HepG2 (cell line): Measurements from ENCODE around the gene ENTPD7. TPM values are rescaled to one million over a fixed set of nuclear protein-coding genes. Genes with fewer than 3 reads are reported as not detected.

Experiments used
- AFF4 ChIP-seq: sonication (generic); formaldehyde crosslinking; IDR thresholded peaks from 2 replicates; pipeline ENCODE4 v1.4.0; 2020; ENCODE audit warnings: missing genetic modification reagents
- AGO2 ChIP-seq: fragments of 200-400 bp; formaldehyde crosslinking; optimal IDR thresholded peaks from 2 replicates; pipeline ENCODE3; 2017; ENCODE audit warnings: mild to moderate bottlenecking, low read depth, low read length, moderate library complexity
- CSRNP1 ChIP-seq: sonication (generic); formaldehyde crosslinking; IDR thresholded peaks from 2 replicates; pipeline ENCODE4 v1.8.1; 2023; ENCODE audit warnings: mild to moderate bottlenecking, missing genetic modification reagents
- FOXC1 ChIP-seq: sonication (generic); formaldehyde crosslinking; IDR thresholded peaks from 2 replicates; pipeline ENCODE4 v1.8.0; 2022; ENCODE audit warnings: mild to moderate bottlenecking, missing genetic modification reagents, borderline replicate concordance
- HOXA7 ChIP-seq: sonication (generic); formaldehyde crosslinking; IDR thresholded peaks from 2 replicates; pipeline ENCODE4 v1.8.1; 2022; ENCODE audit warnings: mild to moderate bottlenecking, missing genetic modification reagents, moderate library complexity
- PHF8 ChIP-seq: sonication (generic); formaldehyde crosslinking; IDR thresholded peaks from 2 replicates; pipeline ENCODE4 v1.5.0; 2020; ENCODE audit warnings: missing genetic modification reagents
- YEATS4 ChIP-seq: sonication (generic); formaldehyde crosslinking; IDR thresholded peaks from 2 replicates; pipeline ENCODE4 v1.4.0; 2020; ENCODE audit warnings: missing genetic modification reagents, borderline replicate concordance
- ZFP36L2 ChIP-seq: sonication (generic); formaldehyde crosslinking; IDR thresholded peaks from 2 replicates; pipeline ENCODE4 v1.4.0; 2020; ENCODE audit warnings: missing genetic modification reagents
- ZNF430 ChIP-seq: sonication (generic); formaldehyde crosslinking; IDR thresholded peaks from 2 replicates; pipeline ENCODE4 v1.9.0; 2021; ENCODE audit warnings: mild to moderate bottlenecking, missing genetic modification reagents
- ZNF569 ChIP-seq: sonication (generic); formaldehyde crosslinking; IDR thresholded peaks from 2 replicates; pipeline ENCODE4 v1.5.0; 2020; ENCODE audit warnings: mild to moderate bottlenecking, missing genetic modification reagents, moderate library complexity, borderline replicate concordance
- ZNF572 ChIP-seq: sonication (generic); formaldehyde crosslinking; IDR thresholded peaks from 2 replicates; pipeline ENCODE4 v1.5.1; 2020; ENCODE audit warnings: mild to moderate bottlenecking, missing genetic modification reagents
- ZNF614 ChIP-seq: IDR thresholded peaks from 2 replicates; pipeline ENCODE4 v1.6.1; 2018; ENCODE audit warnings: missing biosample characterization, missing genetic modification reagents, inconsistent platforms, borderline replicate concordance
- ZNF737 ChIP-seq: sonication (generic); formaldehyde crosslinking; IDR thresholded peaks from 2 replicates; pipeline ENCODE4 v1.5.0; 2020; ENCODE audit warnings: missing genetic modification reagents, mild to moderate bottlenecking, borderline replicate concordance
- ZNF772 ChIP-seq: sonication (generic); formaldehyde crosslinking; IDR thresholded peaks from 2 replicates; pipeline ENCODE4 v1.5.0; 2020; ENCODE audit warnings: mild to moderate bottlenecking, missing genetic modification reagents
- ZNF800 ChIP-seq: sonication (generic); formaldehyde crosslinking; IDR thresholded peaks from 2 replicates; pipeline ENCODE4 v1.4.0; 2020; ENCODE audit warnings: missing genetic modification reagents
- ZSCAN25 ChIP-seq: sonication (generic); formaldehyde crosslinking; IDR thresholded peaks from 2 replicates; pipeline ENCODE4 v1.8.0; 2022; ENCODE audit warnings: mild to moderate bottlenecking, missing genetic modification reagents
- polyA plus RNA-seq, 8 experiments: library from polyadenylated mRNA; depleted of rRNA in 3 of 8; stranded (reverse) in 7 of 8; unstranded in 1 of 8; fragments of >200 nt; fragmentation: Illumina TruSeq in 4 of 8; extraction: Trizol in 4 of 8; gene quantifications; 2 replicates each; pipeline versions ENCODE4 v1.2.1 to v1.2.3, GENCODE V29; 2011 to 2016; ENCODE audit warnings: low read depth in 4 of 8, missing spikeins in 1 of 8, mixed read lengths in 1 of 8; ENCODE audit not compliant: insufficient read depth in 1 of 8
- total RNA-seq, 5 experiments: library from RNA; depleted of rRNA; stranded (reverse); fragments of >200 nt; fragmentation: Illumina TruSeq; extraction: Trizol; gene quantifications; 2 replicates each; pipeline ENCODE4 v1.2.3, GENCODE V29; 2016; ENCODE audit warnings: low read depth in 1 of 5
- TF ChIP-seq, protein P1 (sequence below): fragments of 450-650 bp; IDR thresholded peaks from 2 replicates; pipeline ENCODE4 v1.6.1; 2017
- TF ChIP-seq, protein P2 (sequence below): sonication (generic); formaldehyde crosslinking; IDR thresholded peaks from 2 replicates; pipeline ENCODE4 v1.5.1; 2020; ENCODE audit warnings: mild to moderate bottlenecking, missing genetic modification reagents, moderate library complexity

The ENTPD7 gene
- total and polyA plus RNA-seq, 2 of the 13 experiments (the other 11 are each of a cell fraction or from before 2014, with no cell fraction given) = 7.6 to 36.5 TPM

GRCh38 chr10:99732033-99732842 is 72.9 kb downstream of the ENTPD7 start, which contains the start of the genes COX15 and CUTC (continued):
- TF ChIP-seq ZNF800 (CRISPR knock-in tag) = no peak
- peak; percentile 74 for TF ChIP-seq YEATS4
- no peak for TF ChIP-seq HOXA7
- TF ChIP-seq ZNF569 (CRISPR knock-in tag) = 0 out of 2 replicates have a peak, but pooled peaks have one; percentile 75
- TF ChIP-seq AGO2 = peak; percentile 76
- TF ChIP-seq, protein P1, sequence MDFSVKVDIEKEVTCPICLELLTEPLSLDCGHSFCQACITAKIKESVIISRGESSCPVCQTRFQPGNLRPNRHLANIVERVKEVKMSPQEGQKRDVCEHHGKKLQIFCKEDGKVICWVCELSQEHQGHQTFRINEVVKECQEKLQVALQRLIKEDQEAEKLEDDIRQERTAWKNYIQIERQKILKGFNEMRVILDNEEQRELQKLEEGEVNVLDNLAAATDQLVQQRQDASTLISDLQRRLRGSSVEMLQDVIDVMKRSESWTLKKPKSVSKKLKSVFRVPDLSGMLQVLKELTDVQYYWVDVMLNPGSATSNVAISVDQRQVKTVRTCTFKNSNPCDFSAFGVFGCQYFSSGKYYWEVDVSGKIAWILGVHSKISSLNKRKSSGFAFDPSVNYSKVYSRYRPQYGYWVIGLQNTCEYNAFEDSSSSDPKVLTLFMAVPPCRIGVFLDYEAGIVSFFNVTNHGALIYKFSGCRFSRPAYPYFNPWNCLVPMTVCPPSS = no peak
- TF ChIP-seq, protein P2, sequence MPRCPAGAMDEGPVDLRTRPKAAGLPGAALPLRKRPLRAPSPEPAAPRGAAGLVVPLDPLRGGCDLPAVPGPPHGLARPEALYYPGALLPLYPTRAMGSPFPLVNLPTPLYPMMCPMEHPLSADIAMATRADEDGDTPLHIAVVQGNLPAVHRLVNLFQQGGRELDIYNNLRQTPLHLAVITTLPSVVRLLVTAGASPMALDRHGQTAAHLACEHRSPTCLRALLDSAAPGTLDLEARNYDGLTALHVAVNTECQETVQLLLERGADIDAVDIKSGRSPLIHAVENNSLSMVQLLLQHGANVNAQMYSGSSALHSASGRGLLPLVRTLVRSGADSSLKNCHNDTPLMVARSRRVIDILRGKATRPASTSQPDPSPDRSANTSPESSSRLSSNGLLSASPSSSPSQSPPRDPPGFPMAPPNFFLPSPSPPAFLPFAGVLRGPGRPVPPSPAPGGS = 0 out of 2 replicates have a peak, but pooled peaks have one; percentile 61
- TF ChIP-seq ZSCAN25 (CRISPR knock-in tag) = no peak; the same call in 1 of the 2 replicates
- TF ChIP-seq FOXC1 (CRISPR knock-in tag) = peak; percentile 65
- no peak for TF ChIP-seq ZNF572 (CRISPR knock-in tag)
- peak; percentile 91 for TF ChIP-seq CSRNP1 (CRISPR knock-in tag)
- no peak for TF ChIP-seq ZNF737 (CRISPR knock-in tag)
- TF ChIP-seq ZNF430 (CRISPR knock-in tag) = peak; percentile 67; the same call in 1 of the 2 replicates
- TF ChIP-seq PHF8 (CRISPR knock-in tag) = peak; percentile 79
- peak; percentile 77; the same call in 1 of the 2 replicates for TF ChIP-seq ZNF614 (CRISPR knock-in tag)
- 0 out of 2 replicates have a peak, but pooled peaks have one; percentile 39 for TF ChIP-seq AFF4
- no peak; the same call in 1 of the 2 replicates for TF ChIP-seq ZFP36L2
- peak; percentile 57 for TF ChIP-seq ZNF772
